Tibial artery (tissue), 4 donors: ENCODE measurements around the gene PLSCR3.

Experiments used
- DNase-seq, 2 donors: peaks; one replicate each; pipeline ENCODE4 v3.0.0-alpha.2; 2019
- H3K27ac ChIP-seq, 2 donors: fragments of 200-600 bp; sonication (generic) in 1 of 2; 1 replicate in 1 of 2; 2 replicates in 1 of 2; pipeline ENCODE4 v1.5.1; 2018 to 2019; ENCODE audit warnings: mild to moderate bottlenecking in 1 of 2
- H3K27me3 ChIP-seq, 2 donors: fragments of 200-600 bp; sonication (generic) in 1 of 2; one replicate each; pipeline versions ENCODE4 v1.5.1 to v1.6.0; 2016 to 2019
- H3K36me3 ChIP-seq, 3 donors: fragments of 200-600 bp; sonication (generic) in 2 of 3; one replicate each; pipeline ENCODE4 v1.5.1; 2016 to 2019; ENCODE audit warnings: mild to moderate bottlenecking in 2 of 3
- H3K4me1 ChIP-seq, 4 donors: fragments of 200-600 bp; sonication (generic) in 2 of 4; 1 replicate in 3 of 4; 2 replicates in 1 of 4; pipeline ENCODE4 v1.5.1; 2016 to 2019
- H3K4me3 ChIP-seq, 2 donors: fragments of 200-600 bp; sonication (generic) in 1 of 2; 1 replicate in 1 of 2; 2 replicates in 1 of 2; pipeline ENCODE4 v1.5.1; 2018 to 2019; ENCODE audit warnings: mild to moderate bottlenecking in 2 of 2
- H3K9me3 ChIP-seq, 3 donors: fragments of 200-600 bp; sonication (generic) in 1 of 3; one replicate each; pipeline ENCODE4 v1.5.1; 2016 to 2019
- CTCF ChIP-seq, 2 experiments: fragments of 200-600 bp in 1 of 2; fragments of 450-650 bp in 1 of 2; IDR thresholded peaks; one replicate each; pipeline ENCODE4 v1.5.1; 2017 to 2019; ENCODE audit warnings: antibody characterized with exemption in 2 of 2, mild to moderate bottlenecking in 1 of 2, moderate library complexity in 1 of 2
- intact Hi-C: fragments of 100-400 bp; cut with DNase I; formaldehyde crosslinking; loops from one replicate; pipeline ENCODE4 v1.15.0; 2023; ENCODE audit warnings: low total_unique reads

PLSCR3 gene

GRCh38 chr17:7388856-7389255 is 5.5 kb downstream of the PLSCR3 start:
- no peak for TF ChIP-seq CTCF (IDR thresholded peaks at IDR 0.05)

GRCh38 chr17:7384489-7385081 is 9.7 kb downstream of the PLSCR3 start:
- peaks cover 0 to 51% (median 10%) of the 10 kb centered on the region in 3 donors for H3K36me3 ChIP-seq
- H3K4me1 ChIP-seq = peaks cover 0 to 39% (median 26%) of the 10 kb centered on the region in 4 donors
- H3K4me3 ChIP-seq = peak overlapping the region; percentile 42 to 55
- peaks cover 0 to 37% of the 10 kb centered on the region in 2 donors for H3K27me3 ChIP-seq
- H3K9me3 ChIP-seq = no peaks in the 10 kb centered on the region
- intact Hi-C loops = no loop called here
- H3K27ac ChIP-seq = peak overlapping the region in 1 of 2 donors; percentile 56
- TF ChIP-seq CTCF (IDR thresholded peaks at IDR 0.05) = no peak
- DNase-seq = no peak

More at GRCh38 chr17:7388856-7389255, 5.5 kb downstream of the PLSCR3 start:
- H3K36me3 ChIP-seq = peaks cover 0 to 69% (median 25%) of the 10 kb centered on the region in 3 donors
- H3K9me3 ChIP-seq = no peaks in the 10 kb centered on the region
- H3K4me1 ChIP-seq = peaks cover 0 to 26% (median 15%) of the 10 kb centered on the region in 4 donors
- H3K27me3 ChIP-seq = no peaks in the 10 kb centered on the region
- DNase-seq = no peak
- no peak overlapping the region for H3K4me3 ChIP-seq
- no peak overlapping the region for H3K27ac ChIP-seq
- intact Hi-C loops = no loop called here

- peak overlapping the region in 1 of 2 donors; percentile 56 for H3K27ac ChIP-seq
- TF ChIP-seq CTCF (IDR thresholded peaks at IDR 0.05) = no peak
- no peaks in the 10 kb centered on the region for H3K9me3 ChIP-seq
- H3K4me1 ChIP-seq = peaks cover 0 to 39% (median 26%) of the 10 kb centered on the region in 4 donors
- intact Hi-C loops = no loop called here
- peaks cover 0 to 40% of the 10 kb centered on the region in 2 donors for H3K27me3 ChIP-seq
- H3K36me3 ChIP-seq = peaks cover 0 to 44% (median 5%) of the 10 kb centered on the region in 3 donors
- DNase-seq = no peak
- H3K4me3 ChIP-seq = peak overlapping the region; percentile 42 to 55
Measured at GRCh38 chr17:7383742-7384488, 10.4 kb downstream of the PLSCR3 start.

- intact Hi-C loops = no loop called here
- no peak for DNase-seq
- no peak overlapping the region for H3K27ac ChIP-seq
Measured at GRCh38 chr17:7383371-7383741, 11.0 kb downstream of the PLSCR3 start.

GRCh38 chr17:7382901-7383300 is 11.4 kb downstream of the PLSCR3 start:
- Histone ChIP-seq H3K9me3 (no peaks in the 10 kb centered on the region), H3K27me3 (peaks cover 0 to 46% of the 10 kb centered on the region in 2 donors), H3K4me1 (peaks cover 0 to 39% (median 26%) of the 10 kb centered on the region in 4 donors), H3K27ac (no peak overlapping the region), H3K36me3 (peaks cover 0 to 34% (median 0%) of the 10 kb centered on the region in 3 donors), H3K4me3 (no peak overlapping the region)
- TF ChIP-seq CTCF (IDR thresholded peaks at IDR 0.05) = no peak
- intact Hi-C loops = no loop called here
- DNase-seq = no peak

More at GRCh38 chr17:7383371-7383741, 11.0 kb downstream of the PLSCR3 start:
- H3K9me3 ChIP-seq = no peaks in the 10 kb centered on the region
- peaks cover 0 to 39% (median 26%) of the 10 kb centered on the region in 4 donors for H3K4me1 ChIP-seq
- peak overlapping the region in 1 of 2 donors; percentile 55 for H3K4me3 ChIP-seq
- peaks cover 0 to 39% (median 0%) of the 10 kb centered on the region in 3 donors for H3K36me3 ChIP-seq
- peaks cover 0 to 46% of the 10 kb centered on the region in 2 donors for H3K27me3 ChIP-seq
- no peak for TF ChIP-seq CTCF (IDR thresholded peaks at IDR 0.05)
